NCI-H1694 (cell line): ENCODE data around the gene METTL15.
A peak's percentile ranks its signal among the peaks of the same experiment; 100 is the strongest.
"Not testable (repeated sequence)": the region's sequence is repeated elsewhere in the genome, so short reads cannot be mapped to it uniquely, and the experiment has no call there.

Source experiments
- DNase-seq: peaks from one replicate; lab custom pipeline; 2025; lab: John Stamatoyannopoulos, UW

Gene METTL15

GRCh38 chr11:28110108-28110820 is 2.1 kb downstream of the METTL15 start:
- DNase-seq = peak; percentile 10

DNA sequence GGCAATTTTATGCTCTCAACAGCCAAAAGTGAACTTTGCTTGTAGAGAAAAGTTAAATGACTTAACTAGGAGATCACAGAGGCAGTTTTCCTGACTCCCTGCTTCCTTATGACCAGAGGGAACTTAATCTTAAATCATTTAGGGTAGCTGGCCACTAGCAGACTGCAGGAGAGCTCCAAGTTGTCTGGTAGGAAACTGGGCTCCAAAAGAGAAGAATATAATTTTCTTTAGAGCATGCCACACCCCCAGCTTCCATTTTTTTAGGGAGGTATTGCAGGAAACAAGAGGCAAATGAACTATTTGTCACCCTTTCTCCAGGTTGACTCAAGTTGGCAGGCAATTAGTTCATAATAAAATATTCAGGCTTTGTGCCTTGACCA is 2.6 kb downstream of the METTL15 start:
- DNase-seq = no peak

- DNase-seq = no peak
These were observed 5.9 kb downstream of the METTL15 start for GRCh38 chr11:28114116-28114515.

GRCh38 chr11:28114731-28115130 is 6.5 kb downstream of the METTL15 start:
- DNase-seq = no peak

GRCh38 chr11:28117712-28118111 is 9.5 kb downstream of the METTL15 start:
- DNase-seq = no peak

GRCh38 chr11:28123151-28123581 is 15.0 kb downstream of the METTL15 start:
- DNase-seq = no peak

DNA sequence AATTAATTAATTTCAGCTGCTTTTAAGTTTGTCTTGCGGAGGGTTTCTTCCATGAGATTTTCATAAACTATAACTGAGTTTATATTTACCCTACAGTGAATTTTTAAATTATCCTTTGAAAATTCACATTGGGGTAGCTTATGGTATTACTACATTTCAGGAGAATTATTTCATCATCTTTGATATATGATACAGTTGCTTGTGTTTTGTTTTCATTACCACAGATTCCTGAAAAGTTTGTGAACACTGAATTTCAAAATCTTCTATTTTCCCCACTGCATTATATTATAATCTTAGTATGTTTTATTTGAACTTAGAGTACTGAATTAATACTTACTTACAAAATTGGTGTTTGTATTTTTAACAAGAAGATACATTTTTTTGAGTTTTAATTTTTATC is 24.4 kb downstream of the METTL15 start:
- no peak for DNase-seq

GRCh38 chr11:28133146-28133545 is 25.0 kb downstream of the METTL15 start:
- no peak for DNase-seq

- DNase-seq = not testable (repeated sequence)
These were observed 28.0 kb downstream of the METTL15 start for GRCh38 chr11:28136157-28136556.

- DNase-seq = no peak
These were observed 29.2 kb downstream of the METTL15 start for GRCh38 chr11:28137366-28137765.

GRCh38 chr11:28137832-28138231 is 29.6 kb downstream of the METTL15 start:
- no peak for DNase-seq

DNA sequence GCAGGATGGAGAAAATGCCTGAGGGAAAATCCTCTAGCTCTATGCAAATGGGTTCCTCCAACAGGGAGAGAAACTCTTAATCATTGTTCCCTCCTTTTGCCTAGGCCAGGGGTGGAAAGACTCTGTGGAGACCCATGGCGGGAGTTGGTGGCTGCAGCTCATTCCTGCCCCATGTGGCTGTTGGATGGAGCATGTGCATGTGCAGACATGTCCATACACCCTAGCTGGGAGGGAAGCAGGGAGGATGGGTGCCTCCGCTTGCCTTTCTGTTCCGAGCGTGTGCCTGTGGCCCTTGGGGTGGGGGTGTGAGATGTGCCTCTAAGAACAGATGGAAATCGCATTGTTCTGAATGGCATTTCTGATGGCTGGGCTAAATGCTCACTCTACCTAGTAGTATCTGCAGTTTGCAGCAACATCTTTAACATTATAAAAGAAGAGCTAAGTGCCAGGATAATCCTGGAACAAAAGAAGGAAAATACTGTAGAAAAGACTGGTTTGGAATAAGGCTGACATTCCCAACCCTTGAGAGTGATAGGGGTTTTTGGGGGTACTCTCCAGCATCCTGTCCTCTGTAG is 31.7 kb downstream of the METTL15 start:
- no peak for DNase-seq

GRCh38 chr11:28140689-28141455 is 32.7 kb downstream of the METTL15 start:
- DNase-seq = no peak

DNA sequence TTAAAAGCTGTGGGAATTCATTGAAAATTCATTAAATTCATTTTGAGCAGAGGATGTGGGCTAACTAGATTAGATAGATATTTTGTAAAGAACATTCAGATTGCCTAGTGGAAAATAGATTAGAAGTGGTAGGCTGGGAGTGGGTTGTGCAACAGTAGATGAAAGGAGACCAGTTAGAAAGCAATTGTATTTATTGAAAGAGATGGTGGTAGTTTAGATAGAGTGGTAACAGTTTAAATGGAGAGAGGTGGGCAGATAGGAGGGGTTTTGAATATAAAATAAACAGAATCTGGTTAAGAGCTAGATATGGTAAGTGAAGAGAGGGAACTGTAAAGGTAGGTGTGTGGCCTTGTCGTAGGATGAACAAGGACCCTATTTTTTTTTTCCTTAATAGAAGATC is 34.5 kb downstream of the METTL15 start:
- DNase-seq = no peak

DNA sequence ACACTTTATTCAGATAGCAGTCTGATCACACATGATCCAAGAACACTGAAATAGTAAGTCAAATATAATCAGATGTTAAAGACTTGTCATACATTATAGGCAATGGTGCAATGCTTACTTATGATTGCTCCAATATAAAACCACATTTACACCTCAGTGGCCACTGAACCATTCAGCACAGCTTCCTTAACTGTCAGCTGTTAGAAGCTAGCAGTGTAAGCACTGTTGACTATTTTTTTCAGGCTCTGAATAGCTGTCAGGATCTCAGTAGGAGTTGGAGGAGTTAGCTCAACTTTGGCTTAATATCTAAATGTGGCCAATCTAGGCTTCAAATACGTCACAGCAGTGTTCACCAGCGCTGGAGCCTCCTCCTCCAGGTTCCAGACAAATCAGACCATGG is 36.6 kb downstream of the METTL15 start:
- DNase-seq = no peak

DNA sequence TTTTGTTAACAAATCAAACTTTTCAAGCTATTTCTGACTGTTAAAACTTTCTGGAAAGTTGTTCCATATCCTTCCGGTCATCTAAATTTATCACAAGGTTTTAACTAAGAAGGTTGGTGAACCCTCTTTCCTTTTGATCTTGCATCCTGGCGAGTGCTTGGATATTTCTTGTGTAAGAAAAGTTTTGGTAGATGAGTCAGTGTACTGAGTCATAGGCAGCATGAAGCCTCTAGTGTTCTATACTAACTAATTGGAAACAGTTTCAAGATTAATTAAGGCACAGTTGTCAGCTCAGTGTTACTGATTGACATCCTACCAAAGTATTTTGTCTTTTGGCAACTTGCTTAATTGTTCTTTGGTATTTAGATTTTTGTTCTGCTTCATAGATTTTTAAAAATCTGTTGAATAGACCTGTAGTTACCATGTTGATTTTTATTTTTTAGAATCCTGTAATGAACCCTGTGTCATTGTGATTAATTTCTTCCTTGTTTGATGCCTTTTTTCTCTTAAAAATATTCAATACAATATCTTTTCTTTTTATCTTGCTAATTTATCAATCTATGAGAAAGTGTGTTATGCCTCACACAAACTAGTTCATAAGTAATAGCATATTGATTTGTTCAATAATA is 38.0 kb downstream of the METTL15 start:
- DNase-seq = no peak

- no peak for DNase-seq
These were observed 44.6 kb downstream of the METTL15 start for GRCh38 chr11:28152743-28153142.

- no peak for DNase-seq
These were observed 45.4 kb downstream of the METTL15 start for GRCh38 chr11:28153586-28153985.

DNA sequence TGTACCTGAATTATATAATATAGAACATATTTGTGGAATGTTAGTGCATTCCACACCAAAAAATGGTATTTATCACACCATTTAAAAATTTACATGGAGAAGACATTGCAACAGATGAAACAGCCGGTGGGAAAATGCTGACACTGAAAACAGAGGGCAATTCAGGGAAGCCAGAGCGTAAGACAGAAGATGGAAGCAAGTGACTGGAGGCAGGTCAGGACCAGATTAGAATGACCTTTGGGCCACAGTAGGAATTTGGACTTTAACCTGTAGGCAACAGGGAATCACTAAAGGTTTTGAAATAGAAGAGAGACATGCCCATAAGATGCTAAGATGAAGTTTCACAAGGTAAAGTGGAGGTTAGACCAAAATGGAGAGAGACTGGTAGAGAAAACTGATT is 60.5 kb downstream of the METTL15 start:
- no peak for DNase-seq

GRCh38 chr11:28169816-28170215 is 61.6 kb downstream of the METTL15 start:
- no peak for DNase-seq

DNA sequence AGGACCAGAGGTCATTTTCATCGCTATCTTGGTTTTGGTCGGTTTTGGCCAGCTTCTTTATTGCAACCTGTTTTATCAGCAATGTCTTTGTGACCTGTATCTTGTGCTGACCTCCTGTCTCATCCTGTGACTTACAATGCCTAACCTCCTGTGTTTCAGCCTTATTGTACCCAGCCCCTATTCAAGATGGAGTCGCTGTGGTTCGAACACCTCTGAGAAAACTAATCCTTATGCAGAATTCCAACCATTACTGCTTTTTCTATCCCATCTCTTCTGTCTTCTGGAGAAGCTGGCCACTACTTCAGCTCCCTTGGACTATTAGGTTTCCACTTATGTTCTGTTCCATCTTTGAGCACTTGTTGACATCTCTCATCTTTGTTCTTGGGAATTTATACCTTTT is 62.6 kb downstream of the METTL15 start:
- DNase-seq = no peak

GRCh38 chr11:28176351-28176750 is 68.2 kb downstream of the METTL15 start:
- no peak for DNase-seq

- no peak for DNase-seq
These were observed 87.3 kb downstream of the METTL15 start for GRCh38 chr11:28195449-28195848.
